ENCODE measurements around the gene WDR75. TPM values are rescaled to one million over a fixed set of nuclear protein-coding genes. Genes with fewer than 3 reads are reported as not detected.

WDR75 gene
- total RNA-seq, 1 experiment from 2014 or later, result 70.2 TPM

DNA sequence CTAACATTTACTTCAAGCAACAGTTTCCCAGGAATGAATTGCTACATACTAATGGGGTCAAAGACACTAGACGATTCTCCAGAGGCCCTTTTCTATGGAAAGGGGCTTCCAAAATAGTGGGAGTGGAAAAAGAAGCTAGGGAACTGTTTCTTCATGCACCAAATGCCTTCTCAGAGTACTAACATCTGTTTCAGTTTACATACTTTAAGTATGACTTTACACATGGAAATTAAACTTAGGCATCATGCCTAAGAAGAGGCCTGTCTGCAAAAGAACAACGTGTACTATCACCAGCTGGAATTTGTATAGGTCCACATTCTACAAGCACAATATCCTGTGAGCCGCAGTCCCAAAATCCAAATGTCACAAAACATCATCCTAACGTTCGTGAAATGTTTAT is 29.4 kb upstream of the WDR75 start:
- no peaks in the 10 kb centered on the region for H3K9me2 ChIP-seq (ENCODE audit: insufficient read depth)
- CTCF ChIA-PET, result interaction anchor here (0.6 to 2.9 kb wide), 12 partner anchors 16 to 889 kb away, joined by 3 to 9 read pairs (median 3); no protein-coding TSS in a partner anchor
- H3K9ac ChIP-seq (ENCODE audit: low read length), result no peak overlapping the region
- DNase-seq (ENCODE audit: low read depth, low spot score) (no peak), ATAC-seq (no peak)
- POLR2A ChIA-PET, result no interaction called here
- no peaks in the 10 kb centered on the region for H3K4me1 ChIP-seq (ENCODE audit: control insufficient read depth in 1 of 2, insufficient read depth in 2 of 2, low read length in 2 of 2)
- TF ChIP-seq CBX3 (IDR thresholded peaks at IDR 0.05; ENCODE audit: low read depth) (no peak), SP1 (IDR thresholded peaks at IDR 0.05; ENCODE audit: low read depth) (no peak), SRF (IDR thresholded peaks at IDR 0.05; ENCODE audit: low read depth) (no peak), FOSL1 (IDR thresholded peaks at IDR 0.05; ENCODE audit: low read depth) (no peak), YY1 (IDR thresholded peaks at IDR 0.05; ENCODE audit: extremely low read depth, insufficient replicate concordance, low read depth, low read length) (no peak), EZH2phosphoT487 (IDR thresholded peaks at IDR 0.05; ENCODE audit: borderline replicate concordance) (no peak)
- TF ChIP-seq, protein P1, sequence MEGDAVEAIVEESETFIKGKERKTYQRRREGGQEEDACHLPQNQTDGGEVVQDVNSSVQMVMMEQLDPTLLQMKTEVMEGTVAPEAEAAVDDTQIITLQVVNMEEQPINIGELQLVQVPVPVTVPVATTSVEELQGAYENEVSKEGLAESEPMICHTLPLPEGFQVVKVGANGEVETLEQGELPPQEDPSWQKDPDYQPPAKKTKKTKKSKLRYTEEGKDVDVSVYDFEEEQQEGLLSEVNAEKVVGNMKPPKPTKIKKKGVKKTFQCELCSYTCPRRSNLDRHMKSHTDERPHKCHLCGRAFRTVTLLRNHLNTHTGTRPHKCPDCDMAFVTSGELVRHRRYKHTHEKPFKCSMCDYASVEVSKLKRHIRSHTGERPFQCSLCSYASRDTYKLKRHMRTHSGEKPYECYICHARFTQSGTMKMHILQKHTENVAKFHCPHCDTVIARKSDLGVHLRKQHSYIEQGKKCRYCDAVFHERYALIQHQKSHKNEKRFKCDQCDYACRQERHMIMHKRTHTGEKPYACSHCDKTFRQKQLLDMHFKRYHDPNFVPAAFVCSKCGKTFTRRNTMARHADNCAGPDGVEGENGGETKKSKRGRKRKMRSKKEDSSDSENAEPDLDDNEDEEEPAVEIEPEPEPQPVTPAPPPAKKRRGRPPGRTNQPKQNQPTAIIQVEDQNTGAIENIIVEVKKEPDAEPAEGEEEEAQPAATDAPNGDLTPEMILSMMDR (IDR thresholded peaks at IDR 0.05 in 2 of 3, conservative IDR thresholded peaks at IDR 0.05 in 1 of 3; ENCODE audit: borderline replicate concordance in 1 of 3, insufficient read depth in 1 of 3, low read depth in 2 of 3, low read length in 2 of 3), result no peak
- H3K4me2 ChIP-seq (ENCODE audit: low read length), result no peak overlapping the region
- no peaks in the 10 kb centered on the region for H3K36me3 ChIP-seq (ENCODE audit: control insufficient read depth in 1 of 2, insufficient read depth in 2 of 2, low read length in 2 of 2)
- intact Hi-C loops (cut with micrococcal nuclease), result loop anchor here (1.0 to 10.0 kb wide), 8 partner anchors 269 to 1907 kb away; no protein-coding TSS in a partner anchor
- H2AFZ ChIP-seq (ENCODE audit: low read depth, low read length, poor library complexity, severe bottlenecking), result no peak overlapping the region
- RAD21 ChIA-PET (ENCODE audit: low non-redundant PET in 1 of 2, low total read pairs in 2 of 2, uncharacterized antibody in 2 of 2, unreplicated experiment in 2 of 2), result no interaction called here
- H4K20me1 ChIP-seq (ENCODE audit: insufficient read depth), result no peaks in the 10 kb centered on the region
- H3K4me3 ChIP-seq (replicated peaks in 1 of 2; ENCODE audit: low read depth in 1 of 2, low read length in 2 of 2), result no peak overlapping the region
- no peaks in the 10 kb centered on the region for H3K27me3 ChIP-seq (ENCODE audit: insufficient read depth, low read length)
- BruUV-seq (replicated peaks), result no TSS peak
- H3K79me2 ChIP-seq (ENCODE audit: insufficient read depth, low read length), result no peaks in the 10 kb centered on the region
- H3K9me3 ChIP-seq (ENCODE audit: control insufficient read depth in 1 of 2, insufficient read depth in 1 of 2, low read depth in 1 of 2, low read length in 2 of 2), result no peaks in the 10 kb centered on the region
- H3K27ac ChIP-seq (ENCODE audit: low read depth, low read length), result no peak overlapping the region
